Breast epithelium (tissue), 4 donors: ENCODE data around the gene ERGIC1. TPM values are rescaled to one million over a fixed set of nuclear protein-coding genes. Genes with fewer than 3 reads are reported as not detected.

Experiments used
- DNase-seq, 2 donors: peaks; one replicate each; pipeline ENCODE4 v3.0.0-alpha.2; 2019; ENCODE audit warnings: low spot score in 2 of 2
- H3K27ac ChIP-seq, 2 donors: fragments of 200-600 bp; sonication (generic) in 1 of 2; one replicate each; pipeline ENCODE4 v1.5.1; 2016 to 2019; ENCODE audit warnings: mild to moderate bottlenecking in 1 of 2
- H3K27me3 ChIP-seq, 2 donors: fragments of 200-600 bp; sonication (generic) in 1 of 2; one replicate each; pipeline versions ENCODE4 v1.5.1 to v1.6.0; 2017 to 2019; ENCODE audit warnings: control low read depth in 1 of 2, mild to moderate bottlenecking in 1 of 2
- H3K36me3 ChIP-seq: fragments of 200-600 bp; one replicate; pipeline ENCODE4 v1.5.1; 2019
- H3K4me1 ChIP-seq, 2 donors: fragments of 200-600 bp; sonication (generic); one replicate each; pipeline ENCODE4 v1.5.1; 2016 to 2019; ENCODE audit warnings: control low read depth in 1 of 2
- H3K4me3 ChIP-seq, 3 donors: fragments of 200-600 bp; sonication (generic); 1 replicate in 2 of 3; 2 replicates in 1 of 3; pipeline ENCODE4 v1.5.1; 2016 to 2019; ENCODE audit warnings: mild to moderate bottlenecking in 3 of 3, moderate library complexity in 2 of 3
- H3K9me3 ChIP-seq, 2 donors: fragments of 200-600 bp; sonication (generic) in 1 of 2; one replicate each; pipeline ENCODE4 v1.5.1; 2016 to 2019; ENCODE audit warnings: control low read depth in 1 of 2
- CTCF ChIP-seq, 3 donors: fragments of 450-650 bp; IDR thresholded peaks; one replicate each; pipeline ENCODE4 v1.5.1; 2016 to 2017; ENCODE audit warnings: antibody characterized with exemption in 3 of 3, mild to moderate bottlenecking in 3 of 3, moderate library complexity in 3 of 3
- POLR2A ChIP-seq: fragments of 450-650 bp; IDR thresholded peaks from one replicate; pipeline ENCODE4 v1.6.1; 2016; ENCODE audit warnings: antibody characterized with exemption, mild to moderate bottlenecking, moderate library complexity
- POLR2AphosphoS5 ChIP-seq, 3 donors: sonication (generic); formaldehyde crosslinking; IDR thresholded peaks; one replicate each; pipeline ENCODE4 v1.6.1; 2017; ENCODE audit warnings: antibody characterized with exemption in 3 of 3
- intact Hi-C: fragments of 100-400 bp; cut with DNase I; formaldehyde crosslinking; loops from one replicate; pipeline ENCODE4 v1.15.1; 2023; ENCODE audit warnings: low total_unique reads
- total RNA-seq, 3 donors: library from RNA; depleted of rRNA; stranded (reverse); fragments of >200 nt; gene quantifications; one replicate each; pipeline ENCODE4 v1.1.0, GENCODE V29; 2016

The ERGIC1 gene
- total RNA-seq, 3 donors from 2014 or later = 86.6 to 139 (median 95.2) TPM

- no peak for DNase-seq
- Histone ChIP-seq H3K4me3 (no peak overlapping the region), H3K9me3 (no peaks in the 10 kb centered on the region), H3K4me1 (no peaks in the 10 kb centered on the region), H3K27me3 (no peaks in the 10 kb centered on the region), H3K36me3 (peaks cover 5% of the 10 kb centered on the region), H3K27ac (no peak overlapping the region)
- intact Hi-C loops = no loop called here
- TF ChIP-seq POLR2A = no peak
- TF ChIP-seq CTCF (IDR thresholded peaks at IDR 0.05) = no peak
- no peak for TF ChIP-seq POLR2AphosphoS5 (IDR thresholded peaks at IDR 0.05)
Measured at GRCh38 chr5:172915514-172915913, 81.5 kb downstream of the ERGIC1 start.

- intact Hi-C loops = no loop called here
- Histone ChIP-seq H3K27me3 (no peaks in the 10 kb centered on the region), H3K4me3 (no peak overlapping the region), H3K9me3 (no peaks in the 10 kb centered on the region), H3K36me3 (peaks cover 5% of the 10 kb centered on the region), H3K27ac (no peak overlapping the region), H3K4me1 (no peaks in the 10 kb centered on the region)
- TF ChIP-seq POLR2AphosphoS5 (IDR thresholded peaks at IDR 0.05) = no peak
- TF ChIP-seq CTCF (IDR thresholded peaks at IDR 0.05) = no peak
- no peak for TF ChIP-seq POLR2A
- no peak for DNase-seq
Measured at GRCh38 chr5:172918421-172919371, 84.6 kb downstream of the ERGIC1 start.

GRCh38 chr5:172919525-172920446 is 85.7 kb downstream of the ERGIC1 start:
- intact Hi-C loops = no loop called here
- Histone ChIP-seq H3K4me3 (no peak overlapping the region), H3K27ac (no peak overlapping the region), H3K27me3 (no peaks in the 10 kb centered on the region), H3K4me1 (no peaks in the 10 kb centered on the region), H3K36me3 (peaks cover 2% of the 10 kb centered on the region), H3K9me3 (no peaks in the 10 kb centered on the region)
- DNase-seq = no peak
- TF ChIP-seq CTCF (IDR thresholded peaks at IDR 0.05) = no peak
- TF ChIP-seq POLR2A = no peak
- no peak for TF ChIP-seq POLR2AphosphoS5 (IDR thresholded peaks at IDR 0.05)

- Histone ChIP-seq H3K27me3 (no peaks in the 10 kb centered on the region), H3K4me3 (no peak overlapping the region), H3K36me3 (no peaks in the 10 kb centered on the region), H3K4me1 (no peaks in the 10 kb centered on the region), H3K9me3 (no peaks in the 10 kb centered on the region), H3K27ac (no peak overlapping the region)
- intact Hi-C loops = no loop called here
- no peak for TF ChIP-seq POLR2AphosphoS5 (IDR thresholded peaks at IDR 0.05)
- TF ChIP-seq CTCF (IDR thresholded peaks at IDR 0.05) = no peak
- no peak for TF ChIP-seq POLR2A
- no peak for DNase-seq
Measured at GRCh38 chr5:172920447-172920849, 86.4 kb downstream of the ERGIC1 start.
